Choroid plexus epithelial cell (primary cell): ENCODE data around the gene TEAD2.

Experiments used
- DNase-seq: peaks from one replicate; pipeline ENCODE4 v3.0.0-alpha.2; 2010; ENCODE audit warnings: low read depth
- H3K4me3 ChIP-seq: 2 replicates; pipeline ENCODE4 v1.5.1; 2011; ENCODE audit warnings: low read depth, mild to moderate bottlenecking, control low read depth, low read length, moderate library complexity
- CTCF ChIP-seq: conservative IDR thresholded peaks from 2 replicates; pipeline ENCODE4 v1.5.1; 2011; ENCODE audit warnings: low read depth, mild to moderate bottlenecking, control low read depth, inconsistent platforms, low read length, moderate library complexity

The TEAD2 gene

GRCh38 chr19:49297403-49297802 lies 64.8 kb downstream of the TEAD2 start:
- DNase-seq: peak; percentile 69
- TF ChIP-seq CTCF: no peak
- H3K4me3 ChIP-seq: no peak overlapping the region

- DNase-seq: no peak
- H3K4me3 ChIP-seq: no peak overlapping the region
- no peak for TF ChIP-seq CTCF
These were observed 66.9 kb downstream of the TEAD2 start for GRCh38 chr19:49295208-49295880.

GRCh38 chr19:49294401-49294800 lies 67.8 kb downstream of the TEAD2 start:
- no peak overlapping the region for H3K4me3 ChIP-seq
- TF ChIP-seq CTCF: no peak
- DNase-seq: no peak
